HG03103 (cell line): Measurements from ENCODE around the gene APMAP.
"Not testable (repeated sequence)": the region's sequence is repeated elsewhere in the genome, so short reads cannot be mapped to it uniquely, and the experiment has no call there.

Source experiments
- ATAC-seq: cut with Tn5 transposase; IDR thresholded peaks from one replicate; pipeline ENCODE4 v1.9.1; 2021; ENCODE audit warnings: low read depth; ENCODE audit not compliant: unreplicated experiment

APMAP gene

DNA sequence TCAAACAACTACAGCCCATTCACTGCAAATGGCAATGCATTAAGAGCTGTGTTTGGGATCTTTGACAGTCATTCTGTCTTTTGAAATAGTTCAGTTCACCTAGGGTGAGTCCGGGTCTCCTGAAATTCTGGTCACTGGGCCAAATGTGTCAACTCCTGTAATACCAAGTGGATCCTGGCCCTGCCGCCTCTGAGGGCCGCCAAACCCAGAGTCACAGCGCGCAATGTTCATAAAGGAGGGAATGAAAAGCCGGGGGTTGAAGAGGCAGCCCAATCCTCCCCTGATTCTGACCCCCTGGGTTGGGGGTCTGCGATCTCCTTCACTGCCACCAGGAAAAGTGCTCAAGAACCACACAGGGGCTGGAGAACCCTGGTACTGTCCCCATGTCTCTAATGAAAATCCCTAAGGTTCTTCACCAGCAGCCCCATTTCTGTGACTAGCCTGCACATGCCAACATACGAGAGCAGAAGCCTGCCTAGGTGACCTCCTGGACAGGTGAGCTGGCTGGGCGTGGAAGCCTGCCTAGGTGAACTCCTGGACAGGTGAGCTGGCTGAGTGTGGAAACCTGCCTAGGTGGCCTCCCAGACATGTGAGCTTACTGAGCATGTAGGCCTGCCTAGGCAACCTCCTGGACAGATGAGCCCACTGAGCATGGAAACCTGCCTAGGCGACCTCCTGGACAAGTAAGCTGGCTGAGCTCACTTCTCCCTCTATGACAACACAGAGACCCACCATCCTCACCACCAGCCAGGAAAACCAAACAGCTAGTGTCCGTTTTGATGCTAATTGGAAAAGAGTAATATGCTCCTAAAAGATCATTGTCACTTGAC is 16.1 kb upstream of the APMAP start:
- ATAC-seq, result no peak

DNA sequence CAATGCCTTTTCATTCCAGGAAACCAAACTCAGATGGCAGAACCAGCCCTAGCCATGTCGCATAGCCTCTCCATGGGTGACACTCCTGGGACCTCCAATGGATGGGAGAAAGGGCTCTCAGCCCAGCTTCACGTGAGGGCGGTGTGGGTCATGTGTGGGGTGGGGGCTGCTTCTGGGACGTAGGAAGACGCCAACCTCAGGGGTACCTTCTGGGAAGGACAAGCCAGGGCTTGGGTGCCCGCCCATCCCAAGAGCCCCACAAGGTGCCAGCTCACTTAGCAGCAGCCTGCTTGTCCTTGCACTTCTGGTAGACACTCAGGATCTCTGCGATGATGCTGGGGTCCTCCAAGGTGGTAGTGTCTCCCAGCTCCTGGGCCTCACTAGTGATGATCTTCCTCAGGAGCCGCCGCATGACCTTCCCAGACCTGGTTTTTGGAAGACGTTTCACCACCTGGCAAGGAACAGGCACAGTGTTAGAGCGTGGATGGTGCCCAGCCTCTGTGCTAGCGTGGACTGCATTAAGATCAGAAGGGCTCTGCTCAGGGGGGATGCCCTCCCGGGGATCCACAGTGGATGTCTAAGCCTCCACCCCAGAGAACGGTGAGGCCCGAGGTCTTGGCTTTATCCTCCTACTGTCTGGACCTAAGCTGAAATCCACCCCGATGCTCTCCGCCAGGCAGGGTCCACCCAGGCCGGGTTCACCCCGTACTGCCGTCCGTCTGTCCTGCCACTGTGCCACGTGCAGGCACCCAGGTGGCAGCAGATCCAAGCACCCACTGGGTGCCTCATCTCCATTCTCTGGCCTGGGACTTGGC is 15.1 kb upstream of the APMAP start:
- no peak for ATAC-seq

DNA sequence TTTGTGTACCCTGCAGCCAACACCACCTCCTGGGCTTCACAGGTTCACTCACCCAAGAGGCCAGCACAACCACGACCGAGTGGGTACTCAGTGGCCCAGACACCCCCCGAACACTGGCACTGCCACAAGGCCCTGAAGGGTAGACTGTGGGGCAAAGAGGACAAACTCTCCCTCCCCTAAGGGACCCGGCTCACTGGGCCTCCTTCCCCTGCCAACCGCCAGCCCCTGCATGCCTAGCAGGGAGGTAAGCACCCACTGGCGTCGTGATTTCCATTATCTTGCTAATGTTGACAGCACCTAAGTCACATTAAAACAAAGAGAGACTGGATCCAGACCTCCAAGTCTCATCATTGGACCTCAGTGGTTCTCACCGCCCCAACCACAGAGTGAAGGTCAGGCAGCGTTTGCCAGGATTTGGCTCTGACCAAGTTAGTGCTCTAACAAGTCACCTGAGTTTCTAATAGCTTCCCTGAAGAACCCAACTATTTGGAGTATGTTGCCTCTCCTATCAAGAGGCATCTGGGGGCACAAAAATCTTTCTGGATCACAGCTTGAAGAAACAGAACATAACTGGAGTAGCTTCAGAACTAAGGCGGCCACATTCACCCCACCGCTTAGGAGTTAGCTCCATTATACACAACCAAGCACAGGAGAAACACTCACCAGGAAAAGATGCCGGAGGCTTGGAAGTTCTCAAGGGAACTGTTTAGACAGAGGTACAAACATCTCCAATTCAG is 14.0 kb upstream of the APMAP start:
- no peak for ATAC-seq

DNA sequence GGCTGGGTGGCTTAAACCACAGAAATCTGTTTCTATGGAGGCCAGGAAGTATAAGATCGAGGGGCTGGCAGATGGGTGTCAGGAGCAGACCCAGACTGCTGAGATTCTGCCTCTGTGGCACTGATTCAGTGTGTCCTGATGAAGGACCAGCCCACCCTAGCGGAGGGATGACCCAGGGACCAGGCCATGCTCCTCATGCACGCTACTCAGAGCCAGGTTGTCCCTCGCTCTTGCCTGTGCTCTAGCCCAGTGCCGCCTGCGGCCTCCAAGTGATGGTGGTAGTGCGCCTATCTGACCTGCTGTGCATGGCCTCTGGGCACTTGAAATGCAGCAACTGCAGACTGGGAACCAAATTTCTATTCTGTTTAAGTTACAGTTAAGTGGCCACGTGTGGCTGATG is 13.1 kb upstream of the APMAP start:
- ATAC-seq, result no peak

DNA sequence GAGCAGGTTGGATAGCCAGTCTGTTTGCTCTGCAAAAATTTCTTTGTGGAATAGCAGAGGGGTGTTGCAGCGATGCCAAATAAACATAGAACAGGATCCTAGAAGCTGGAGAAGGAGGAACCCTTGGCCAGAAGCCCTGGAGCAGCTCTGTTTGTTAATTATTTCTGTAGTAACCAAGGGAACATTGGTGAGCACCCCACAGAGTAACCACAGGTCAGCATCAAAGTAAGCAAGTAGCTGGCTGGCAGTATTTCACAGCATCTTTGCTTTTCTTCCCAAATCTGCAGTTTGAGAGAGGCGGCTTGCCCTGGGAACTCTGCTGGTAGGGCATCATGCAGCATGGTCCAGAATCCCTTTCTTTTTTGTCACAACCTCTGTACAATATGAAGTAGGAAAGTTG is 12.7 kb upstream of the APMAP start:
- no peak for ATAC-seq

DNA sequence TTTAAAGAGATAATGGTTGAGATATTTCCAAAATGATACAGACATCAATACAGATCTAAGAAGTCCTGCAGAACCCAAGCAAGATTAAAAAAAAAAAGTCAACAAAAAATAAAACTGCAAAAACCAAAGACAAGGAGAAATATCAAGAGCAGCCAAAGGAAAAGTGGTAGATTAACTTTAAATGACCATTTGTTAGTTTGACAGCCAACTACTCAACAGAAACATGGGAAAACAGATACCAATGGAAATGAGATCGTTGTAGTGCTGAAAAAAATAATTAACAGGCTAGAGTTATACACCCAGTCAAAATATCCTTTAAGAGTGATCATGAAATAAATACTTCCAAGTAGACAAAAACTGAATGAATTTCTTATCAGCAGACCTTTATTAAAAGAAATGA is 10.5 kb upstream of the APMAP start:
- no peak for ATAC-seq

DNA sequence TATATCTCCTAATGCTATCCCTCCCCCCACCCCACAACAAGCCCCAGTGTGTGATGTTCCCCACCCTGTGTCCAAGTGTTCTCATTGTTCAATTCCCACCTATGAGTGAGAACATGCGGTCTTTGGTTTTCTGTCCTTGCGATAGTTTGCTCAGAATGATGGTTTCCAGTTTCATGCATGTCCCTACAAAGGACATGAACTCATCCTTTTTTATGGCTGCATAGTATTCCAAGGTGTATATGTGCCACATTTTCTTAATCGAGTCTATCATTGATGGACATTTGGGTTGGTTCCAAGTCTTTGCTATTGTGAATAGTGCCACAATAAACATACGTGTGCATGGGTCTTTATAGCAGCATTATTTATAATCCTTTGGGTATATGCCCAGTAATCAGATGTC is 8.8 kb upstream of the APMAP start:
- not testable (repeated sequence) for ATAC-seq

DNA sequence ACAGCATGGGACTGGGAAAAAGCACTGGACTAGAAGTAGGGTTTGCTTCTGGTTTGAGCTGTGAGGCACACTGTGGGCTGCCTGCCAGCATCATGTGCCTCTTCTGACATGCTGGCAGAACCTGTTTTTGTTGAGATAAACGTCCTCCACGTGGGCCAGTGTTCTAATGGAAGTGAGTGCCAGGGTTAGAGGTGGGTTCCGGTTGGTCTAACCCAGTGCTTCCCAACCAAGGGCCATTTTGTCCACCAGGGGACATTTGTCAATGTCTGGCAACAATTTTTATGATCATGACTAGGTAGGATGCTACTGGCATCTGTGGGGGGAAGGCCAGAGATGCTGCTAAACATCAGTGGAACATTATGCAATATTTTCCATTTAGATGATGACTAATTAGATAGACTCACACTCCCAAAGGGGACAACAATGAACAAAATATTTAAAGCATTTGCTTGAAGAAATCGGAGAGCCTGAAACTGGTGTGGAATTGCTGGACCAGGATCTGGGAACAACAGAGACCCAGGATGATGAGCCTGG is 7.8 kb upstream of the APMAP start:
- no peak for ATAC-seq

DNA sequence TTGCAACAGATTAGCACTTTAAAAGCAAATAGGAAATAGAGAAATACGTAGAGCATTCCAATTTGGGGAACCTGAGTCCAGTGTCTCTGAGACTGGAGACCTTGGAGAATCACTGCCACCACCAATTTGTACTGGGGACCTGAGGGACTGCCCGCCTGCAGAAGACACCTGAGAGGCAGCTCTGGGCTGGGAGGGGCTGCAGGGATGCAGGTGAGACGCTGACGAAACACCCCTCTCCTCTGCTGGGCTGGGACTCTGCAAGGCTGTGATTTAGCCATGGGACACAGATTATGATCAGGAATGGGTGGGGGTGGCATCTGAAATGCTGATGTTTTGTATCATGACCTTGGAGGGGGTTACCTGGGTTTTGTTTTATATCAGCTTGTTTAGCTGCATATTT is 7.0 kb upstream of the APMAP start:
- no peak for ATAC-seq

DNA sequence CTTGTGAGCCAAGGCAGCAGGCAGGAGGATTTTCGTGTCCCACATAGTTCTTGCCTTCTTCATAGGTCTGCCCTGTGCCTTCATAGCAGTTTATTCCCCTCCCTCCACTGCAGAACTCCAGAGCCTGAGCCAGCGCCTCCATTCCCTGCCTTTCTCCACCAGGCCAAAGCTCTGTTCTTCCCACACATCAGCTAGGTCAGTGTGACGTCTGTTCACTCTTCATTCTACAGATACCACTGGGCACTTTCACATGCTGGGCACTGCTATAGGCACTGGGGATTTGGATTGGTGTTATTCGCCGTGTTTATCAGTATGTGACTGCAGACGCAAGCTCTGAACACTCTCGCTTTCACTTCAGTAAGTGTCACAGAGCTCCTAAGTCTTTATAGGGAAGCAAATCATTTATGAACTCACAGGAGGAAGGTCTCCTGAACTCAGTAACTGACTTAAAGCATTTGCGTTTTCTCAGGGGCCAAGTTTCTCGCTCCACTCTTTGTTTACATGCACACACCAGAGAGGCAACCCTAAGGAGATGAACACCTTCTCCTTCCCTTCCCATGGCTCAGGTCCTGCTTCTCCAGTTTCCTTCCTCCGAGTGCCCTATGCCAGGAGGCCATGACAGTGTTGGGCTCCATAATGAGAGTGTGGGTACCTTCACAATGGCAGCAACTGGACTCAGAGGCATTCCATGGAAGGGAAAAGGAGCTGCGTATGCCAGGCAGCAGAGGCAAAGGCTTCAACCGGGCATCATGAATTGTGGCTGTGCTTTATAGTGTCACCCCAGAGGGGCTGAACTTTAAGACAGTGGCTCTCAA is 6.3 kb upstream of the APMAP start:
- ATAC-seq, result no peak

DNA sequence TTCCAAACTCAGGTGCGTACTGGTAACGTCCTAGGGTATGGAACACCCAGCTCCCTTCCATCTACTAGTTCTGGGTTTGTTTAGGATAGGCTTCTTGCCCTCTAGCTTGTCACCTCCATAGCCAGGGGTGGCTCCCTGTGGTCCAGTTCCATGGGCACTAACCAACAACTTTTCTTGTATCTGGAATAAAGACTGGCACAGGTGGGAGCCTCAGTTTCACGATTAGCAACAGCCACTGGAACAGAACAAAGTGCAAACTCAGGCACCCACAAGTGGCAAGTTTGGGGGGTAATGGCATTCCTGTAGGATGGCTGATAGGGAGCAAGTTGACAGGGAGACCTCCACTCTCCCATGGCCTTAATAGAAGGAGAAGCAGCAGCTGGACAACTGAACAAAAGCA is 5.6 kb upstream of the APMAP start:
- no peak for ATAC-seq

DNA sequence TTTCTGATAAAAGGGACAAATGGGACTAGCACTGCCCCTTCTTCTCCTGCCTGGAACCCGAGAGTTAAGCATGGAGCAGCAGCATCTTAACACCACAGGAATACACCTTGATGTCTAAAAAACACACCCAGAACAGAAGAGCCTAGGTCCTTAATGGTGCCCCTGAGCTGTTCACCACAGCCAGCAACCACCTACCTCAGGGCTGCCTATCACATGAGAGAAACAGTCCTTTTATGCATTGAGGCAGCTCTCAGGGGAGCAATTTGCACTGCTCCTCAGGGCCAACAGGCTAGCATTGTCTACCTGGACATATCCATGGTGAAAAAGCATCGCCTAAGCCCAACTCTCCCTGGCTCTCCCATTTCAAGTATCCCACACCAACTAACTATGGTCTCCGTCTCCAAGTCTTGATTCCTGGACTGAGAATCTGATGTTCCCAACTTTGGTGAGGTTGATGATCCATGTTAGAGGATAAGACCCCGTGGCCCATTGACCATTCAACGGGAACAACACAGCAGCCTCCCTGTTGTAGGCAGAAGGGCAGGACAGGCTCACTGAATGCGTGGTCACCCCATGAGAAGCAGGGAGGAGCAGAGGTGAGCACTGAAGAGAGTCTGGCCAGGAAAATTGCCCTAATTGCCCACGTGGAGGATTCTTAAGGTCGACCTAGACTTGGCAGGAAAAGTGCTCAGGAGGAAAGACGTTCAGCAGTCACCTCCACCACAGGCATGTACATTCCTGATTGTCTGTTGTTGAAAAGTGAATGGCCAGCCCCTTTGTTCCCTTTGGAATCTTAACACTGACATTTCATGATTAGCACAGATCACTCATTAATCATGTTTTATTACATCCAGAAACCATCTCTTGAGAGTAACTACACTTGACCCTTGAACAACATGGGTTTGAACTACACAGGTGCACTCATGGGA is 4.2 kb upstream of the APMAP start:
- no peak for ATAC-seq

DNA sequence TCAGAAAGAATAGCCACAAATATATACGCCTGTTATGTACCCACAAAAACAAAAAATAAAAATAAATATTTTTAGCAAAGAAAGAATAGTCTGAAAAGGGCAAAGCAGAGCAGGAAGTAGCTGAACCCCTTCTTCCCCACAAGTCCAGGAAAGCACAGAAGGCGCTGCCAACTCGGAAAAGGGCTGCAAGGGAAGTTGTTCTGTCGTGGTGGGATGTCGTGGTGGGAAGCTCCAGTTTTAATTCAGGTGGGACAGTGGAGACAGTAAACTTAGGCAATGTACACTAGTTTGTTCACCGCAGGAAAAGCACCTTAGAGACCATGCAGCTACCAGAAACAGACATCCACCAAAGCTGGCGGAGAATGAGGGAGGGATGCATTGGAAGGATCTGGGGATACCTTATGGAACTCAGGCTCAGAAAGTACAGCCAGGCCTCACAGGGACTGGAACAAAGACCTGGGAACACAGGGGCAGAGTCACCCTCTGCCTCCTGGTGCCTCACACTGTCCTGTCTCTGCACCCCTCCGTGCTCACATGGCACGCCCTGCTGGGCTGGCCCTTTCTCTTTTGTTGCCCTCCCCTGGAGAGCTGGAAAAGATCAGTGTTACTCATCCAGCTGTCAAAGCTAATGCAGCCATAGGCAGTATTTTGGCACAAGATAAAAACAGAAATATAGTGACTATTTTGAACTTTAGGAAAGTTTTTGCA is 3.3 kb upstream of the APMAP start:
- ATAC-seq, result no peak

DNA sequence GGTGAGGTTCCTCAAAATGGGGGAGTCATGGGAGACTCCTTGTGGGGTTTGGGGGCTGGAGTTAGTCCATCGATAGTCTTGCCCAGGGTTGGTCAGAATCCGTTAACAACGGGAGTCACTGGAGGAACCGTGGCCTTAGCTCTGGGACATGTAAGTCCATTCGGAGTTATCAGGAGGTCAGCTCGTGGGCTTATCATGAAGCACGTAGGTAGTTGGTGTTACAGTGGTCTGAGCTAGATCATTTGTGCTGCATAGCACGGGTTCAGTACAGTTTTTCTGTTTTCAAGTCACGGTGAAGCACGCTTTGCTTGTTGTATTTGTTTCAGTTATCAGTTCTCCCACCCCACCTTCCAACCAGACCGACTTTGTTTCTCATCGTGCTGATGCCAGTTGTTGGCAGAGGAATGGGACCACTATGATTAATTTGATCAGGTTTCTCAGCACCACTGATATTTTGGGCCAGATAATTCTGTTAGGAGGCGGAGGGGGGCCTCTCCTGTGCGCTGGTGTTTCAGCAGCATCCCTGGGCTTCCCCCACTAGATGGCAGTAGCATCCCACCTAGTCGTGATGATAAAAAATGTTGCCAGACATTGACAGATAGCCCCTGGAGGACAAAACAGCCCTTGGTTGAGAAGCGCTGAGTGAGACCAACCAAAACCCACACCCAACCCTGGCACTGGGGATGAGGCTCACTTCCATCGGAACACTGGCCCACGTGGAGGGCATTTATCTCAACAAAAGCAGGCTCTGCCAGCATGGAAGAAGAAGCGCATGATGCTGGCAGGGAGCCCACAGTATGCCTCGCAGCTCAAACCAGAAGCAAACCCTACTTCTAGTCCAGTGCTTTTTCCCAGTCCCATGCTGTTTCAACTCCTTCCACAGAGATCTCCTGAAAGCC is 2.2 kb upstream of the APMAP start:
- no peak for ATAC-seq

DNA sequence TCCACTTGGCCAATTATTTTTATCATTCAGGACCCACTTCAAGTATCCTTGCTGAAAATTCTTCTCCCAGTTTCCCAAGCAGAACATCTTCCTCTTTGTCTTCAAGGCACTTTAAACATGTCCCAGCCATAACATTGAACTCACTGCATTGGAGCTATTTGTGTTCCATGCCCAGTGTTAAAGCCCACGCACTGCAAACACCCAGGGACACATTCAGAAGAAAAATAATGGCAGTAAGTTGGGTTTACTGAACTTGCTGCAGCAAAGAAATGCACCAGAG is 1.6 kb upstream of the APMAP start:
- ATAC-seq, result no peak

DNA sequence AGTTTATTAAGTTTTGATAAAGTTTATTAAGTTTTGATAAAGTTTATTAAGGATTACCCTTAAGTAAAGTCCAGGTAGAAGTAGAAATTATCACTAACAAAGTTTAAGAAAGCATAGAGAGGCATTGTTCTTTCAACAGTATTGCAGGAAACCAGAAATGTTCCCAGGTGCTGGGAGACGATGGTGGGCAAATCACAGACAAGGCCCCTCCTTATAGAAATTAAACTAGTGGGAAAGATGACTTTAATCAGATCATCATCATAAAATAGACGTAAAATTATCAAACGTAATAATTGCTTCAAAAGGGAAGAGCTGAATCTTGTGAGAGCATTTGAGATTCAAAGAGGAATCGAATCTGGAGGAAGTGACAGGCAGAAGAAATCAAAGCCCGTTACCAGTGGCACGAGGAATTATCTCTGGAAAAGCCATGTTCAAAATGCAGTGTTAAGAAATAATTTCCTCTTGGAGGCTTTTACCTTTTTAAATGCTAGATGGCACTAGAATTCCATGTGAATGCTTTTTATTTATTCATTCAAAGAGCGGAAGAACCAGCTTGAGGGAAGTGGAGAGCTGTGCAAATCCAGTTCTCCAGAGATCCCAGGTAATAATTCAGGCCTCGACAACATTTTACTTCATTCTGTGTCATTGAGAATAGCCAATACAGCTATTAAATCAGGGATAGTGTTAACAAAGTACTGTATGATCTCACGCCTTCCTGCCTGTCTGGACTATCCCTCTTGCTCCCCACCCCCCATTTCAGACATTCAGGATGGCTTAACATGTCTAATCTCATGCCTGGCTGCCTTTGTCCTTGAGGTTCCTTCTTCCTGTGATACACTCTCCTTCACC is 1.0 kb upstream of the APMAP start:
- no peak for ATAC-seq
